HG03196 (cell line): ENCODE data around the gene DENND6B.

Source experiments
- ATAC-seq: cut with Tn5 transposase; IDR thresholded peaks from one replicate; pipeline ENCODE4 v1.9.1; 2021; ENCODE audit not compliant: unreplicated experiment

Gene DENND6B

GRCh38 chr22:50316114-50317065 is 10.4 kb downstream of the DENND6B start:
- ATAC-seq, result no peak

- ATAC-seq, result no peak
Observed at GRCh38 chr22:50315289-50316113, 11.3 kb downstream of the DENND6B start.

- peak; percentile 65 for ATAC-seq
Observed at GRCh38 chr22:50314455-50315288, 12.1 kb downstream of the DENND6B start.

GRCh38 chr22:50314081-50314454 is 12.7 kb downstream of the DENND6B start:
- no peak for ATAC-seq

- no peak for ATAC-seq
Observed at GRCh38 chr22:50313600-50313999, 13.2 kb downstream of the DENND6B start.

GRCh38 chr22:50313021-50313420 is 13.8 kb downstream of the DENND6B start:
- ATAC-seq, result no peak

GRCh38 chr22:50312371-50312770 is 14.4 kb downstream of the DENND6B start:
- no peak for ATAC-seq

GRCh38 chr22:50311606-50312351 is 15.0 kb downstream of the DENND6B start:
- ATAC-seq, result no peak

- no peak for ATAC-seq
Observed at GRCh38 chr22:50310949-50311444, 15.8 kb downstream of the DENND6B start.

GRCh38 chr22:50310031-50310722 is 16.6 kb downstream of the DENND6B start:
- ATAC-seq, result no peak

- no peak for ATAC-seq
Observed at GRCh38 chr22:50309601-50309991, 17.2 kb downstream of the DENND6B start.

GRCh38 chr22:50308986-50309600 is 17.7 kb downstream of the DENND6B start:
- no peak for ATAC-seq

GRCh38 chr22:50308597-50308935 is 18.2 kb downstream of the DENND6B start:
- ATAC-seq, result no peak

- no peak for ATAC-seq
Observed at GRCh38 chr22:50307890-50308596, 18.8 kb downstream of the DENND6B start.

- ATAC-seq, result no peak
Observed at GRCh38 chr22:50306753-50307749, 19.8 kb downstream of the DENND6B start, which contains the start of gene PLXNB2. TSS of gene PLXNB2 (minus strand) at chr22:50307646. CDS start at chr22:50290584, 17,062 bp downstream.

GRCh38 chr22:50305923-50306566 is 20.8 kb downstream of the DENND6B start:
- ATAC-seq, result peak; percentile 35
